MM.1S (cell line): ENCODE data around the gene NPR3.

Experiments used
- DNase-seq: peaks from one replicate; pipeline ENCODE4 v3.0.0-alpha.2; 2015
- H2AFZ ChIP-seq: fragments of 300-600 bp; sonication (generic); 2 replicates; pipeline ENCODE4 v1.6.0; 2016; ENCODE audit warnings: antibody characterized with exemption, low read length
- H3F3A ChIP-seq: fragments of 300-600 bp; sonication (generic); 2 replicates; pipeline ENCODE4 v1.6.1; 2016; ENCODE audit warnings: mild to moderate bottlenecking, antibody characterized with exemption, low read length, moderate library complexity, mixed read lengths; ENCODE audit not compliant: insufficient read depth
- H3K27ac ChIP-seq: fragments of 300-600 bp; sonication (generic); 2 replicates; pipeline ENCODE4 v1.5.1; 2016; ENCODE audit warnings: mild to moderate bottlenecking, low read length
- H3K27me3 ChIP-seq: fragments of 300-600 bp; sonication (generic); replicated peaks from 2 replicates; pipeline ENCODE4 v1.6.0; 2016; ENCODE audit warnings: low read length; ENCODE audit not compliant: insufficient read depth
- H3K36me3 ChIP-seq: fragments of 300-600 bp; sonication (generic); replicated peaks from 2 replicates; pipeline ENCODE4 v1.6.1; 2016; ENCODE audit warnings: mild to moderate bottlenecking, low read length, mixed read lengths; ENCODE audit not compliant: insufficient read depth
- H3K4me1 ChIP-seq: fragments of 300-600 bp; sonication (generic); 2 replicates; pipeline ENCODE4 v1.6.1; 2016; ENCODE audit warnings: low read length, mixed read lengths
- H3K4me2 ChIP-seq: fragments of 300-600 bp; sonication (generic); 2 replicates; pipeline ENCODE4 v1.6.0; 2016; ENCODE audit warnings: low read depth, low read length
- H3K4me3 ChIP-seq: fragments of 300-600 bp; sonication (generic); 2 replicates; pipeline ENCODE4 v1.5.1; 2016; ENCODE audit warnings: low read length, mixed read lengths
- H3K79me2 ChIP-seq: fragments of 300-600 bp; sonication (generic); 2 replicates; pipeline ENCODE4 v1.6.1; 2016; ENCODE audit warnings: mixed run types, low read length, mixed read lengths
- H3K9ac ChIP-seq: fragments of 300-600 bp; sonication (generic); 2 replicates; pipeline ENCODE4 v1.6.1; 2016; ENCODE audit warnings: low read length, mixed read lengths
- H3K9me2 ChIP-seq: fragments of 300-600 bp; sonication (generic); replicated peaks from 2 replicates; pipeline ENCODE4 v1.6.1; 2016; ENCODE audit warnings: mild to moderate bottlenecking, low read length, mixed read lengths; ENCODE audit not compliant: insufficient read depth
- H3K9me3 ChIP-seq: fragments of 300-600 bp; sonication (generic); replicated peaks from 2 replicates; pipeline ENCODE4 v1.6.1; 2016; ENCODE audit warnings: mild to moderate bottlenecking, low read length, mixed read lengths; ENCODE audit not compliant: insufficient read depth
- H4K20me1 ChIP-seq: fragments of 300-600 bp; sonication (generic); 2 replicates; pipeline ENCODE4 v1.6.1; 2016; ENCODE audit warnings: mild to moderate bottlenecking, low read length, moderate library complexity, mixed read lengths; ENCODE audit not compliant: insufficient read depth
- EZH2 ChIP-seq: fragments of 300-600 bp; sonication (generic); optimal IDR thresholded peaks from 2 replicates; pipeline ENCODE3; 2017; ENCODE audit warnings: low read depth, mild to moderate bottlenecking, antibody characterized with exemption, low read length, mixed read lengths
- EZH2phosphoT487 ChIP-seq: fragments of 300-600 bp; sonication (generic); IDR thresholded peaks from 2 replicates; pipeline ENCODE4 v1.6.1; 2018; ENCODE audit warnings: antibody characterized with exemption, low read length
- TF ChIP-seq, protein P1 (sequence below): fragments of 300-600 bp; sonication (generic); IDR thresholded peaks from 2 replicates; pipeline ENCODE4 v1.5.1; 2016; ENCODE audit warnings: antibody characterized with exemption, low read length, mixed read lengths

NPR3 gene

DNA sequence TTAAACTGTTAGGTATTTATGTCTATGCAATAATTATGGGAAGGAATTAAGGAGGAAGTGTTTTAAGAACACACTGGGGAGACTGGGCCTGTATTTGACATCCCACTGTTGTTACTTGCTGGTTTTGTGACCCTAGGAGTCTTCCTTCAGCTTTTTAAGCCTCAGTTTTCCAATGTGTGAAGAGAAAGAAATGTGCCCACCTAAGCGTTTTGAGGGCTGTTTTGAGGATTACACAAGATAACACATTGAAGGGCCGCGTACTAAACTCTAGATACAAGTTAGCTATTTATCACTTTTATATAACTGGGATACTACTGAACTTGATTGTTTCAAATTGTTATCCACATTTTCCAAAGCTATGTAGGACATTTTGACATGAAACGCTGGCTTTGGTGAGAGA is 72.5 kb downstream of the NPR3 start:
- no peak overlapping the region for H2AFZ ChIP-seq

DNA sequence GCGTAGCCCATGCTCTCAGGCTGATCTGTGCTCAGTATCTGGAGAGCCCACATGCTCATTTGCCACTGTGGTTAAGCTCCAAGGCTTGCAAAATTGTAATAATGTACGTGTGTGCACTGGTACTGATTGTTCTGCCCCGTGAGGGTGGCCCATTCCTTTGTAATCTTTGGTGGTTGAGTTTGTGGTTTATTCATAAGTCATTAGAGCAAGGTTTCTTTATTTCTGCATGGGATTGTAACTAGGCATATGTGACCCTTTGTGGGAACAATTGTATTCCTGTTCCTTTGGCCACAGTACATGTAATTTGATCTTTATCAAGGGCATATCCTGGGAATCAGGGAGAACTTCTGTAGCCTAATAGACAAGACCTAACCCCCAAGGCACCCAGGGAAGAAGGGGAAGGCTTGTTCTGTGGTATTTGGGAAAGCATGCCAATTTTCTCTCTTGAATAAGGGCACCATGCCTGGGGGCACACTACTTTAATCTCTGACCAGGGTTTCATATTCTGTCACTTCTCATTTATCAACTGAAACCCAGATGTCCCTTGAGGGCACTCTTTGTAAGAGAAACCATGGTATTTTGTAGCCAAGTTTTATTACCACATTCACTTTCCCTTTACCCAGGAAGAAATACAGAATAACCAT is 74.6 kb downstream of the NPR3 start:
- TF ChIP-seq, protein P1, sequence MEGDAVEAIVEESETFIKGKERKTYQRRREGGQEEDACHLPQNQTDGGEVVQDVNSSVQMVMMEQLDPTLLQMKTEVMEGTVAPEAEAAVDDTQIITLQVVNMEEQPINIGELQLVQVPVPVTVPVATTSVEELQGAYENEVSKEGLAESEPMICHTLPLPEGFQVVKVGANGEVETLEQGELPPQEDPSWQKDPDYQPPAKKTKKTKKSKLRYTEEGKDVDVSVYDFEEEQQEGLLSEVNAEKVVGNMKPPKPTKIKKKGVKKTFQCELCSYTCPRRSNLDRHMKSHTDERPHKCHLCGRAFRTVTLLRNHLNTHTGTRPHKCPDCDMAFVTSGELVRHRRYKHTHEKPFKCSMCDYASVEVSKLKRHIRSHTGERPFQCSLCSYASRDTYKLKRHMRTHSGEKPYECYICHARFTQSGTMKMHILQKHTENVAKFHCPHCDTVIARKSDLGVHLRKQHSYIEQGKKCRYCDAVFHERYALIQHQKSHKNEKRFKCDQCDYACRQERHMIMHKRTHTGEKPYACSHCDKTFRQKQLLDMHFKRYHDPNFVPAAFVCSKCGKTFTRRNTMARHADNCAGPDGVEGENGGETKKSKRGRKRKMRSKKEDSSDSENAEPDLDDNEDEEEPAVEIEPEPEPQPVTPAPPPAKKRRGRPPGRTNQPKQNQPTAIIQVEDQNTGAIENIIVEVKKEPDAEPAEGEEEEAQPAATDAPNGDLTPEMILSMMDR = no peak
- no peak for TF ChIP-seq EZH2phosphoT487
- no peak for TF ChIP-seq EZH2
- no peak overlapping the region for H3K4me2 ChIP-seq

More for the DNA sequence above, 72.5 kb downstream of the NPR3 start:
- no peak for DNase-seq
- Histone ChIP-seq H3K9me3 (no peaks in the 10 kb centered on the region), H3K79me2 (no peaks in the 10 kb centered on the region), H3K27ac (no peak overlapping the region), H3K36me3 (no peaks in the 10 kb centered on the region), H3K4me3 (no peak overlapping the region), H4K20me1 (no peaks in the 10 kb centered on the region), H3F3A (no peaks in the 10 kb centered on the region), H3K4me1 (no peaks in the 10 kb centered on the region), H3K27me3 (no peaks in the 10 kb centered on the region), H3K9me2 (no peaks in the 10 kb centered on the region), H3K9ac (no peak overlapping the region), H3K4me2 (no peak overlapping the region)
- TF ChIP-seq, protein P1 = no peak
- TF ChIP-seq EZH2phosphoT487 = no peak
- TF ChIP-seq EZH2 = no peak

DNA sequence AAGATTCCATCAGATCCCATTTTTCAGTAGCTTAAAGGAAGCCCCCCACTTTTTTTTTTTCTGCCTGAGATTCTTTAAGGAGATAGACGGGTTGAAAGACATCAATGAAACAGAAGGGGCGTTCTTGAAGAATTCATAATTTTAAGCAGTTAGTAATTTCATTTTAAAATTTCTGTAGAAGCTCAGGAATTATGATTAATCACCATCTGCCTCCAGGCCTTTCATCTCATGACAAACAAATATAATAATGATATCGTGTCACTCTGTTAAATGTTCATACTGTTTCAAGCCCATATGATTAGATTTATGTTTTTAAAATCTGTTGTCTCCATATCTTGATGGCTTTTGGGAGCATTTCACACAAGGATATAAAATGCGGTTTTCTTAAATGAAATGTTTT is 75.2 kb downstream of the NPR3 start:
- no peaks in the 10 kb centered on the region for H3K79me2 ChIP-seq
- no peak overlapping the region for H3K9ac ChIP-seq
- TF ChIP-seq EZH2phosphoT487 = no peak
- TF ChIP-seq, protein P1 = no peak
- no peak for TF ChIP-seq EZH2
- no peak for DNase-seq
- no peaks in the 10 kb centered on the region for H3K9me3 ChIP-seq
- no peaks in the 10 kb centered on the region for H4K20me1 ChIP-seq
- H3K9me2 ChIP-seq = no peaks in the 10 kb centered on the region
- no peaks in the 10 kb centered on the region for H3K4me1 ChIP-seq
- no peaks in the 10 kb centered on the region for H3K27me3 ChIP-seq
- H3K27ac ChIP-seq = no peak overlapping the region
- no peak overlapping the region for H3K4me3 ChIP-seq
- no peak overlapping the region for H3K4me2 ChIP-seq
- no peaks in the 10 kb centered on the region for H3K36me3 ChIP-seq
- no peaks in the 10 kb centered on the region for H3F3A ChIP-seq
- no peak overlapping the region for H2AFZ ChIP-seq

More for the DNA sequence above, 74.6 kb downstream of the NPR3 start:
- Histone ChIP-seq H3K4me1 (no peaks in the 10 kb centered on the region), H3K9ac (no peak overlapping the region), H3K27me3 (no peaks in the 10 kb centered on the region), H2AFZ (no peak overlapping the region), H3K4me3 (no peak overlapping the region), H3K36me3 (no peaks in the 10 kb centered on the region), H3K79me2 (no peaks in the 10 kb centered on the region), H3K9me3 (no peaks in the 10 kb centered on the region), H3F3A (no peaks in the 10 kb centered on the region), H3K27ac (no peak overlapping the region), H4K20me1 (no peaks in the 10 kb centered on the region), H3K9me2 (no peaks in the 10 kb centered on the region)
- DNase-seq = peak; percentile 15
